Measurements from ENCODE around the gene LRRC75B.
"Not testable (repeated sequence)": the region's sequence is repeated elsewhere in the genome, so short reads cannot be mapped to it uniquely, and the experiment has no call there.

The LRRC75B gene

GRCh38 chr22:24602105-24602749, 9.4 kb upstream of the LRRC75B start:
- not testable (repeated sequence) for DNase-seq

DNA sequence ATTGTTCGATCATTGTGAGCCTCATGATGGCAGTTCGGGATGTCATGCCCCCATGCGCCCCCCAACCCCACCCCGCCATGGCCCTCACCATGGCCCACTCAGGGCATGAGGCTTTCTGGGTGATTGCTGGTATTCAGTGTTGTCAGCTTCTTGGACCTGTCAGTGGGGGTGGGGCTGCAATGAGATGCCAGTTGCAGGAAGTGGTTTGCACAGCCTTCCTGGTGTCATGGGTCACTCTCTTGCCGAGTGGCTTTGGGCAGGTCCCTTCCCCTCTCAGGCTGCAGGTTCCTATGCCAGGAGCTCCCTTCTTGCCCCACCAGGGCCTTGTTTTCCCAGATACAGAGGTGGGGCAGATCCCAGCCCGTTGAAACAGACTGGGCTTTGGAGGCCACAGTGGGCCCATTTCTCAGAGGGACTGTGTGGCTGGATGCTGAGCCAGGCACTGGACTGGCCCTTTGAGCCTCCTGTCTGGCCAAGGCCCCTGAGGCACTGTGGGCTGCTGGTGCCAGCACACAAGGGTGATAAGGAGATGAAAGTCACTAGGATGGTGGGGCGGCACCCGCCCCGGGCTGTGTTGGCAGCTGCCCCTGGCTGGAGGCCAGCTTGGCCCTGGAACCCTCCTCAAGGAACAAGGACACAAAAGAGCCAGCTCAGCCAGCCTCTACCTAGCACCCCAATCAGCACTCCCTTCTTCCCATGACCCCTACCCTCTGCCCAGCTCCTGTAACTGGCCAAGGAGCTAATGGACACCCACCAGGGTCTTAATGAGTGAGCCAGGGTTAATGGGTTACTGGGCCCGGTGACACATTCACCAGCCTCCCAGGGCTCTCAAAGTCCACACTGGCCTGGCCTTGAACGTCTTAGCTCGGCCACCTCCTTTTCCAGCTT, 8.6 kb upstream of the LRRC75B start:
- no peak for DNase-seq

DNA sequence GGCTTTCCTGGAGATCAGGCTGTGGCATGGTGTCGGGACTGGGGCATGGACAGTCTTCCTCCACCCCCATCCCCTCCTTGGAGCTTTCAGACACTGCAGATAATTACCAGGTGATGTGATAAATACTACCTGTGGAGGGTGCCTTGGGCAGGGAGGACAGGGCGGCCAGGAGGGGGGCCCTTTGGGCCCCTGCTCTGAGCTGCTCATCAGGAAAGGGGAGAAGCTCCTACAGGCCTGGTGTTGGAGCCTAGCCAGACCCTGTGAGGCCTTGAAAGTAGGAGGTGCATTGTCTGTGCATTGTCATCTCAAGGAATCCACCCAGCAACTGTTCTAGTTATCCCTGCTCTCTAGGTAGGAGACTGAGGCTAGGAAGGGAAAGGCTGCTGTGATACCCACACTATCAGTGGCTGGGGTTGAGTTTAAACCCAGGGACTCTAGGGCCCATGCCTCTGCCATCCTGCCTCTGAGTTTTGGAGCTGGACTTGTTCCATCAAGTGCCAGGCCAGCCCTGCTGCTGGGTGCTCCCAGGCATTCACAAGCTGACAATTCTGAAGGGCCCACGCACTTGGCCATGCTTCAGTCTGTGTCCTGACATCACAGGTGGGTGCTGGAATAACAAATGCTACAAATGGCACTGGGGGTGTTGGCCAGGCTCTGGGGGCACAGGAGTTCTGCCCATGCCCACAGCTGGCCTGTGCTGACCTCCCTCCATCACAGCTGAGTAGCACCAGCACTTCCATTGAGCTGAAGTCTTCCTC, 7.3 kb upstream of the LRRC75B start:
- DNase-seq = not testable (repeated sequence)

- no peak for DNase-seq
Observed at GRCh38 chr22:24599514-24599913, 6.6 kb upstream of the LRRC75B start.

- not testable (repeated sequence) for DNase-seq
Observed at GRCh38 chr22:24597076-24597475, 4.2 kb upstream of the LRRC75B start.

DNA sequence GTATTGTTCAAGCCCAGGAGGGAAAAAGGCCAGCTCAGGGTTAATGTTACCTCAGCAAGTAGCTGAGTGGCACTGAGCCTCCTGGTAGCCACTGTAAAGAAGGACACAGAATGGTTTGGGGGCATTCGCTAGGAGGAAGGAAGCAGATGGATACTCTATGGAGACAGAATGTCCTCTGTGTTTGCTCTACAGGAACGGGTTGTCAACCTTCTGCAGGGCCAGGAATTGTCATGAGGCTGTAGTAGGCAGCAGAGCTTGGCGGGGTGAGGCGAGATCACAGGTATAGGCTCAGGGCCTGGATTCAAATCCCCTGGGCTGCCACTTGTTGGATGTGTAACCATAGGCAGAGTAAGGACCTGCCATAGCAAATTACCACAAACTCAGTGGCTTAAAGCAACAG, 3.0 kb upstream of the LRRC75B start:
- no peak for DNase-seq

- no peak for DNase-seq
Observed at GRCh38 chr22:24595228-24595627, 2.4 kb upstream of the LRRC75B start.

- DNase-seq = no peak
Observed at GRCh38 chr22:24594569-24595120, 1.8 kb upstream of the LRRC75B start.

DNA sequence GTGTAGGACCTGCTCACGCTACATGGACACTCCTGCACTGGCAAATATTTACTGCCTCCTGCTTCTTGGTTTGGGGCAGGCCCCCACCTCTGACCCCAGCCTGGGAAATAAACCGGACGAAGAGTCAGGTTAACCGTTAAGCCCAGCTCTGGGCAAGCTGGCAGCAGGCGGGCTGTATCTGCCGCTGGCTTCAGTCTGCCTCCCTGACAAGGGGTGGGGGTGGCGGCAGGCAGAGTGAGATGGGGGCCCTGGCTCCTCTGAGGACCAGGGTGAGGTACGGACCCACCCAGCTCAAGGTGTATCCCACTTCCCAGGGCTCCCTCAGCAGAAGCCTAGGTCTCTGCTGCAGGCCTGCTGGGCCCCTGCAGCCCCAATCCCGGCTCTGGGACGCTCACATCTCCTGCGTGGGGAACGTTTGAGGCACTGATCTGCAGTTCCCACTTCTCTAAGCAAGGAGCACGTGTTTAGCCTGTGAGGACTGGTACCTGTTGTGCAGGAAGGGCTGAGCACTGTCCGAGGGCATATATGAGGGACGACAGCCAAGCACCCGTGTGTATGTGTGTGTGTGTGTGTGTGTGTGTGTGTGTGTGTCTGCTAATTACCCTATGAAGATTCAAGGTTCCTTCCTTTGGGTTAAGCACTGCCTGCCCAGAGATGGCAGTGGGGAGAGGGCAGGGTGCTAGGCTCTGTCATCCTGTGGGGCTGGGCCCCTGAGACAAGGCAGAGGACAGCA, 1.1 kb upstream of the LRRC75B start:
- DNase-seq = no peak

DNA sequence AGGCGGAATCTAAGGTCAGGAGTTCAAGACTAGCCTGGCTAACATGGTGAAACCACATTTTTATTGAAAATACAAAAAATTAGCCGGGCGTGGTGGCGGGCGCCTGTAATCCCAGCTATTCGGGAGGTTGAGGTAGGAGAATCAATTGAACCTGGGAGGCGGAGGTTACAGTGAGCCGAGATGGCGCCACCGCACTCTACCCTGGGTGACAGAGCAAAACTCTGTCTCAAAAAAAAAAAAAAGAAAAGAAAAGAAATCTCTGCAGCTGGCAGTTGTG, 624 bp upstream of the LRRC75B start:
- DNase-seq = not testable (repeated sequence)

- DNase-seq = peak; percentile 20
Observed at GRCh38 chr22:24592058-24592850, 619 bp downstream of the LRRC75B start.

DNA sequence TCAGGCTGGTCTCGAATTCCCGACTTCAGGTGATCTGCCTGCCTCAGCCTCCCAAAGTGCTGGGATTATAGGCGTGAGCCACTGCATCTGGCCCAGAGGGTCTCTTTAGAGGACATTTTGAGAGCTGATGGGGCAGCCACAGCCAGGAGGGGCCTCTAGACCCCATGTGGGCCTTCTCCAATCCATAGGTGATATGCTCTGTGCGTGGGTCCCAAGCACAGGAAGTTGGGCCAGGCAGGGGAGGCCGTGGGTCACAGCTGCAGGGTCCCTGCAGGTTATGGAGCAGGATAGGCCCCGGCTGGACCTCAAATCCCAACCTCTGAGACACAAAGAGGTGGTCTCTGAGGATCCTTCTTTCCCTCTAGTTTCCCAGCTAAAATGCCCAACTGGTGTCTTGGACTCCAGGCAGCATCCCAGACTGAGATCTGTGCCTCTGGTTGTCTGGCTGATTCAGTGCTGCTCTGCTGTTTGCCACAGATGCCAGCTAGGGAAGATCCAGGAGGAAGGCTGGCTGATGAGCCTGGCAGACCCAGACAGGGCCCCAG, 1.5 kb downstream of the LRRC75B start:
- DNase-seq = no peak

GRCh38 chr22:24590596-24591173, 2.2 kb downstream of the LRRC75B start:
- no peak for DNase-seq

DNA sequence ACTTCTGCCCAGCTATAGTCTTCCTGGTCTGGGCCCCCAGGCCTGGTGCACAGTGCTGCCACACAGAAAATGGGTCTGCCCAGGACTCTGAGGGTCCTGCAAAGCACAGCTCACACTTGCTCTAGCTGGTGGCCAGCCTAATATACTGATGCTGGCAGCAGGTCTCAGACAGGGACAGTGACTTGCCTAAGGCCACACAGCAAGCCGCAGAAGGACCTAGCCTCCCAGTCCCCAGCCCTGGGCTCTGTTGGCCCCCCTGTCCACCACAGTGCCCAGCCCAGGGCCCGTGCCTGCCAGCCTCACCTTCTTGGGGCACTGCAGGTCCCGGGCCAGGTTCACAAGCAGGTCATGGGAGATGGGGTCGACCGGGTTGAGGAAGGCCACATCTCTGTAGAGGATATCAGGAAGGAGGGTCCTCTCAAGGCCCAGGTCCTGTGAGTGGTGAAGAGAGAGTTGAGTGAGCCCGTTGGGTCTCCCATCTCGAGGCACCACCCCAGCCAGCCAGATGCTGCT, 3.3 kb downstream of the LRRC75B start:
- no peak for DNase-seq

DNA sequence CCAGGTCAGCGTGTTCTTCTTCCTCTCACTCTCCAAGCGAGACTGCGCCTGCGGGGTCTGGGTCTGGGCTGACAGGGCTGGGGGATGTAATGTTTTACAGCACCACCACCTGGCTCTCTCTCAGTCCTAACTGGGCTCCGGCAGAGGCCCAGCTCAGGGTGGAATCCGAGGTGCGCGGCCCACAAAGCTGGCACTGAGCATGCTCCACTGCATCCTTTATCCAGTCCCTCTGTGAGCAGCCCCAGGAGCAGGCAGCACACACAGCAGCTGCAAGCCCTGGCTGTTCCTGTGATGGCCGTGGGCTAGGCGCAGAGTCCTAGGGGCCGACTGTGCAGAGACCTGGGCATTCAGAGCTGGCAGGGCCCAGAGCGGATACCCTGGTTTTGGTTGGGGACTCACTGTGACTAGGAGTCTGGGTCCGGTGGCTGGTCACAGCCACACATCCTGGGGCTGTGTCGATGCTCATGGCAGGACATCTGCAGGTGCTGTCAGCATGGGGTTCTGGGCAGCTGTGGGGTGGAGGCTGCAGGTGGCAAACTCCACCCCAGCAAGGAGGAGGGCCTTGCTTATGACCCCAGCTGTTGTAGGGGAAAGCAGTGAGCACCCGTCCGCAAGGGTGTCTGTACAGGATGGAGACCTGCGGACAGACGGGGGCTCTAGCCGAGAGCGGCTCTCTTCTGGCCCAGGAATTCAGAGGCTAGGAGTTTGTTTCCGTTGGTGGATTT, 4.0 kb downstream of the LRRC75B start:
- DNase-seq = no peak

DNA sequence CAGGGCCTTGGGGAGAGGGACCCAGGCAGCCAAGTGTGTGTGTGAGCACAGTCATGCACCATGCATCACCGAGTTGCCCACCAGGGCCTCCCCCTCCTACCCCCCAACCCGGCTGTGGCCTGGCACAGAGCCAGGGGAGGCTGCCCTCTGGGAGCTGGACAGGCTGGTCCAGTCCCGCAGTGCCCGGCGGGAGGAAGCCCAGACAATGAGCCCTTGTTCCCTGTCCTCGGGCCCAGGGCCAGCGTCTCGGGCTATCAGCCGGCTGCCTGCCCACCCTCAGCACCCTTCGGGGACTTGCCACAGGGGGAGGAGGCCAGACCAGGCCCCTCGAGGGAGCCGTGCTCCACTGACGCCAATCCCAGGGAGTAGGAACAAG, 4.5 kb downstream of the LRRC75B start:
- no peak for DNase-seq

GRCh38 chr22:24587948-24588347, 4.9 kb downstream of the LRRC75B start:
- no peak for DNase-seq

- DNase-seq = no peak
Observed at GRCh38 chr22:24587251-24587650, 5.6 kb downstream of the LRRC75B start.

DNA sequence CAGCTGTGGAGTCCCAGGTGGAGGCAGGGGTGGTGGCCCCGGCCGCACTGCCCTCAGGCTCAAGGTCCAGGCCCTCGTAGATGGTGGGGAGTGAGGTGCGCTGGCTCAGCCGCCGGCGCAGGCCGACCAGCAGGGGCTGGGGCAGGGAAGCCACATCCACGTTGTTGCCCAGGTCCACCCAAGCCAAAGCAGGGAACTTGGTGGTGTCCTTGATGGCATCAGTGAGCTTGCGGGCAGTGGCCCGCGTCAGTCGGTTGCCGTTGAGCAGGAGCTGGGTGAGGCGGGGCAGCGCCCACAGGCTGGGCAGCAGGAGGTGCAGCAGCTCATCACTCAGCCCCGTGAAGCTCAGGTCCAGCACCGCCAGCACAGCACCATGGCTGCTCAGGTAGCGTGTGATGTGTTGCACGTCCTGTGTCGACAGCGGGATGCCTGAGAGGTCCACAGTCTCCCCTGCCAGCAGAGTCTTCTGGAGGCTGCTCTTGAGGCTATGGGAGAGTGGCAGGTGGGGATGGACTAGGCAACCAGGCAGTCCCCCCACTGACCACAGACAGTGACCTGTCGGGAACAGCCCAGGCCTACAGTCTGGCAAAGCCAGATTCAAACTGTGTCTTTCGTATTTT, 6.8 kb downstream of the LRRC75B start:
- DNase-seq = no peak

- no peak for DNase-seq
Observed at GRCh38 chr22:24585461-24585860, 7.4 kb downstream of the LRRC75B start.

Measured in DMS53 (cell line).